GM18505 (cell line): ENCODE data around the gene KCTD2.
"Not testable (repeated sequence)": the region's sequence is repeated elsewhere in the genome, so short reads cannot be mapped to it uniquely, and the experiment has no call there.

Experiments
- ATAC-seq: cut with Tn5 transposase; IDR thresholded peaks from one replicate; pipeline ENCODE4 v1.9.1; 2021; ENCODE audit not compliant: unreplicated experiment
- POLR2A ChIP-seq: IDR thresholded peaks from 4 replicates; pipeline ENCODE4 v1.6.1; 2011; ENCODE audit warnings: borderline replicate concordance; ENCODE audit not compliant: insufficient read depth, insufficient read length; ENCODE audit errors: extremely low read depth

Gene KCTD2, protein sequence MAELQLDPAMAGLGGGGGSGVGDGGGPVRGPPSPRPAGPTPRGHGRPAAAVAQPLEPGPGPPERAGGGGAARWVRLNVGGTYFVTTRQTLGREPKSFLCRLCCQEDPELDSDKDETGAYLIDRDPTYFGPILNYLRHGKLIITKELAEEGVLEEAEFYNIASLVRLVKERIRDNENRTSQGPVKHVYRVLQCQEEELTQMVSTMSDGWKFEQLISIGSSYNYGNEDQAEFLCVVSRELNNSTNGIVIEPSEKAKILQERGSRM

DNA sequence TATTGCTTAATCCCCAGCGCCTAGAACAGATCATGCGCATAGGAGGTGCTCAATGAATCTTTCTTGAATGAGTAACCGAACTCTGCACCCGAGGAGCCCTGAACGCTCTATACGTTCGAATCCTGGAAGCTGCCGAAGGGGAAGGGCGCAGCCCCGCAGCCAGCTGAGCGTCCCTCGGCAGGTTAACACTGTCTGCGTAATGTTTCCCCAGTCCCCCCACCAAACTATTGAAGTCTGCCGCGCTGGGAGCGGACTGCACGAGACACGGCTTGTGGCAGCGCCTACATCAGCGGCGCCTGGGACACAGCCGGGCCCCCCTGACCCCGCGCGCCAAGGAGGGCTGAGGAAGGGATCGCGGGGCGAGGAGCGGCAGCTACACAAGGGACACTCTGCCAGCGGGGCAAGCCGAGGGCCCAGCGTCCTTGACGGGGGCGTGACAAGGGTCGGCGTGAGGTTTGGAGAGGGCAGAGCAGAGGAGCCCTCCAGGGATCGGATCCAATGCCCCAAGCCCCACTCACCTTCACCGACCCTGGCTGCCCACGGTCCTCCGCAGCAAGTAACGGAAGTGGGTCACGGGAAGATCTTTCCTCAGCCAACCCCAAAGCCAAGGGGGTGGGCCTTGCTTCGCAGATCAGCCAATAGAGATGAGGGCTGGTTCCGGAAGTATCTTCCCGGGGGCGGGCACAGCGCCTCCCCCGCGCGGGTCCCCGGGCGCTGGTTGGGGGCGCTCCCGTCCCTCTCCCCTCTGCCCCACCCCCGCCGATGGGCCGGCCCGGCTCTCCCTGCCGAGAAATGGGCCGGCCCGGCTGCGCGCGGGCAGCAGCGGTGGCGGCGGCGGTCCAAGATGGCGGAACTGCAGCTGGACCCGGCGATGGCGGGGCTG, at the start of gene KCTD2, which contains the start of gene ATP5PD:
KCTD2 (plus strand) TSS at position 819 of the 883 bp plus-strand sequence; CDS start at position 845, 26 bp downstream.
ATP5PD (minus strand) TSS at position 563 of the 883 bp plus-strand sequence. CDS start 4,319 bp downstream, outside the sequence.
- peak; percentile 91 for TF ChIP-seq POLR2A
- ATAC-seq: peak; percentile 92

DNA sequence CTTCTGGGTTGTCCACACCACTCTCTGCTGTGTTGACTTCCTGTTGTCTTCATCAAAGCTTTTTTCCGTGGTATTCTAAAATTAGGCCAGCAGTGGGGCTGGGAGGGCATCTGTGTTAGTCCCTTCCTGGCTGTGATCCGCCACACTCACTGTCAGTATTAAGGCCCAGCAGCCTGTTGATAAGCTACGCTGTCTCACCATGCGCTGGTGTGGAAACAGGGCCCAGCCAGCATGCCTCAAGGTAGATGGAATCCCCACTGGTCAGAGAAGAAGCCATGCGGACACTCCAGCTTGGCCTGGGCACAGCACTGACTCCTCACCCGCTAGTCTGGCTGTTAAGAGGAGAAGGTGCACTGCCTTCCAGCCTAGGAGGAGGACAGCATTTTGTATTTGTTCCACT, 48.2 kb upstream of the KCTD2 start:
- TF ChIP-seq POLR2A: no peak
- no peak for ATAC-seq

DNA sequence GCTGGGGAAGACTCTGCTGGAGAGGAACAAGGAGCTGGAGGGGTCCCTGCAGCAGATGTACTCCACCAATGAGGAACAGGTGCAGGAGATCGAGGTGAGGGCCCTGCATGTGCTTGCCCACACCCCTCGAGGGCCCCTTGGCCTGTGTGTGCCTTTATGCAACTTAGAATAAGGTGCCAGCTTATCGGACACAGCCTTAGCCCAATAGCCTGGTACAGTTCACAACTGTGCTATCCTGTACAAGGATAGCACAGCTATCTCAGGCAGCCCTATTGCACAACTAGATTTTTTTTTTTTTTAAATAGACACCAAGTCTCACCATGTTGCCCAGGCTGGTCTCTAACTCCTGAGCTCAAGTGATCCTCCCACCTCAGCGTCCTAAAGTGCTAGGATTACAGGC, 47.5 kb upstream of the KCTD2 start:
- TF ChIP-seq POLR2A: no peak
- ATAC-seq: no peak

DNA sequence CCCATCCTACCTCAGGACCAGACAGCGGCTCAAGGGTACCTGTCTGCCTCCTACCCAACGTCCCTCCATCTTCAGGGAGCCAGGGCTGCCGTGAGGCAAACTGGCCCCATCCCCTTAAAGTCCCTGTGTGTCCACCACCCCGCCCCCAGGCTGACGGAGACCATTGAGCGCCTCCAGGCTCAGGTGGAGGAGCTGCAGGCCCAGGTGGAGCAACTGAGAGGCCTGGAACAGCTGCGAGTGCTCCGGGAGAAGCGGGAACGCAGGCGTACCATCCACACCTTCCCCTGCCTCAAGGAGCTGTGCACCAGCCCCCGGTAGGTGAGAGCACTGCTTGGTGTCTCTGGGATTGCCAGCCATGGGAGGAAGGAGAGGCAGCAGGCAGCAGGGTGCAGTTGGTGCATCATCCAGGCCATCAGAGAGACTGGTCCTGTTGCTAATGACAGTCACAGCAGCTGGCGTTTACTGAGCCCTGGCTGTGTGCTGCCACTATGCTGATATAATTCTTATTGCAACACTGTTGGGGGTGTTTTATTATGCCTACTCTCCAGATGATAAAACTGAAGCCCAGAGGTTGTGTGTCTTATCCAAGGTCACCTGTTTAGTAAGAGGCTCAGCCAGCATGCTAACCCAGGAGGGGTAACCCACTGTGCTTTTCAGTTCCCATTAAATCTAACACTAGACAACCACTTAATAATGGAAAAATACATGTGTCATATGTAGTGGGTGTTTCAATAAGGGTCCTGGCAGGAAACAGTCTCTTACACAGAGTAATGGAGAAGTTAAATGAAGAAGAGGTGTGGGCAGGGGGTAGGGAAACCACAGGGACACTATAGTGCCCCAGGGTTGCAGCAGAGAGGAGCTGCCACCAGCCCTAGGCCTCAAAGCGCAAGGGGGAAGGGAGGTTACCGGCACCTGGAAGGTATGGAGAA, 44.8 kb upstream of the KCTD2 start:
- ATAC-seq: no peak

DNA sequence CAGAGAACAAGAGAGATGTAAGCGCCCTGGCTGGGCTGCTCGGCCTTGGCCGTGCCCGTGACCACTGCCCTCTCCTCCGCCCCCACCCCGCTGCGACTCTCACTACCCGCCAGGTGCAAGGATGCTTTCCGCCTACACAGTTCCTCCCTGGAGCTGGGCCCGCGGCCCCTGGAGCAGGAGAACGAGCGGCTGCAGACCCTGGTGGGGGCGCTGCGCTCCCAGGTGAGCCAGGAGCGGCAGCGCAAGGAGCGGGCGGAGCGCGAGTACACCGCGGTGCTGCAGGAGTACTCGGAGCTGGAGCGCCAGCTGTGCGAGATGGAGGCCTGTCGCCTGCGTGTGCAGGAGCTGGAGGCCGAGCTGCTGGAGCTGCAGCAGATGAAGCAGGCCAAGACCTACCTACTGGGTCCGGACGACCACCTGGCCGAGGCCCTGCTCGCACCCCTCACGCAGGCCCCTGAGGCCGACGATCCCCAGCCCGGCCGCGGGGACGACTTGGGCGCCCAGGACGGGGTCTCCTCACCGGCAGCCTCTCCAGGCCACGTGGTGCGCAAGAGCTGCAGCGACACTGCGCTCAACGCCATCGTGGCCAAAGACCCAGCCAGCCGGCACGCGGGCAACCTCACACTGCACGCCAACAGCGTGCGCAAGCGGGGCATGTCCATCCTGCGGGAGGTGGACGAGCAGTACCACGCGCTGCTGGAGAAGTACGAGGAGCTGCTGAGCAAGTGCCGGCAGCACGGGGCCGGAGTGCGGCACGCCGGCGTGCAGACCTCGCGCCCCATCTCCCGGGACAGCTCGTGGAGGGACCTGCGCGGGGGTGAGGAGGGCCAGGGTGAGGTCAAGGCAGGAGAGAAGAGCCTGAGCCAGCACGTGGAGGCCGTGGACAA, 43.7 kb upstream of the KCTD2 start:
- no peak for TF ChIP-seq POLR2A
- no peak for ATAC-seq

More for the DNA sequence above, 44.8 kb upstream of the KCTD2 start:
- TF ChIP-seq POLR2A: no peak

DNA sequence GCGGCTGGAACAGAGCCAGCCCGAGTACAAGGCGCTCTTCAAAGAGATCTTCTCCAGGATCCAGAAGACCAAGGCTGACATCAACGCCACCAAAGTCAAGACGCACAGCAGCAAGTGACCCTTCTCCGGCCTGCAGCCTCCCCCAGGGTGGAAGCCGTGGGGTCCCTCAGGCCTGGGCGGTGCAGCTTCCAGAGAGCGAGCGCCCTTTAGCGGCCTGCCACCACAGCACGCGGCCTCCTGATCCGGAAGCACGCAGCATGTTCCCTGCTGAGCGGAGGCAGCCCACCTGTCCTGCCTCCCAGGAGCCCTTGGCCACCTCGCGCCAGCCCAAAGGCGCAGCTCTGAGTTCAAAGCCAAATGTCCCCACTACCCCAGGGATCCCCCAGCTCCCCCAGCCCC, 43.1 kb upstream of the KCTD2 start:
- TF ChIP-seq POLR2A: no peak
- ATAC-seq: no peak

DNA sequence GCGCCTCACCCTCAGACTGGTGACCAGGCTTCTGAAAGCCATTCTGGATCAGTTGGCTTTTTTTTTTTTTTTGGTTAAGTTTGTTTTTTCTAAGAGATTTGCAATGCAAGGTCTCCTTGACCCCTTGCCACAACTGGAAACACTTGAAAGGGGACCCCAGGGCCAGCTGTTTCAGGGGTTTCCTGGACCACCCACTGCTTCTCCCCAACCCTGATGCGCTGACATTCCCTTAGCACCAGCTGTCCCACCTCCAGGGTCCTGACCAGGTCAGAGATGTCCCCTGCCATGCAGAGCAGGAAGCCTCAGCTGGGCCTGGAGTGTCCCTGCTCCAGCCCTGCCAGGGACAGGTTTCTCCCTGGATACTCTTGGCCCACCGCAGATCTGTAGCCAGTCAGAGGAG, 42.7 kb upstream of the KCTD2 start:
- no peak for TF ChIP-seq POLR2A
- no peak for ATAC-seq

DNA sequence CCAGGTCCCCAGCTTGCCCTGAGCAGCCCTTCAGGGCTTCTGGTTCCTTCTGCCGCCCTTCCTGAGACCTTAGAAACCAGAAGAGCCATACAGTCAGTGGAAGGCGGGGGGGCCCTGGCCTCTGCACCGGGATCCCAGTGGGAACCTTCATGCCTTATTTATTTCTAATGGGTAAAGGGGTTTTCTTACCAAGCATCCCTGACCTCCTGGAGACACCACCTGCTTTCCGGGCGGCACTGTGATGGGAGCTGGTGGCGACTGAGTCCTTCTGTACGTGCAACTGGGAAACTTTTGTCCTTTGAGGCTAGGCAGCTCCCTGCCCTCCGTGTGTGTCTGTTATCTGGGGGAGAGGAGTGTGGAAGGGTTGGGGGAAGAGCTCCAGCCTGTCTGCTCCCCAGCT, 41.7 kb upstream of the KCTD2 start:
- no peak for ATAC-seq
- no peak for TF ChIP-seq POLR2A

DNA sequence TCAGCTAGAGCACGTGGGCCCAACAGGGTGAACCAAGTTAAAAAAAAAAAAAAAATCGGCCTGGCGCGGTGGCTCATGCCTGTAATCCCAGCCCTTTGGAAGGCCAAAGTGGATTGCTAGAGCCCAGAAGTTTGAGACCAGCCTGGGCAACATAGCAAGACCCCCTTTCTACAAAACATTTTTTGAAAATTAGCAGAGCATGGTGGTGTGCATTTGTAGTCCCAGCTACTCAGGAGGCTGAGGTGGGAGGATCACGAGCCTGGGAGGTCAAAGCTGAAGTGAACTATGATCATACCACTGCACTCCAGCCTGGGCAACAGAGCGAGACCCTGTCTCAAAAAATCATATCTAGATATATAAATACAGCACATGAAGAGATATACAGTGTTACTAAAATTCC, 40.9 kb upstream of the KCTD2 start:
- ATAC-seq: not testable (repeated sequence)

DNA sequence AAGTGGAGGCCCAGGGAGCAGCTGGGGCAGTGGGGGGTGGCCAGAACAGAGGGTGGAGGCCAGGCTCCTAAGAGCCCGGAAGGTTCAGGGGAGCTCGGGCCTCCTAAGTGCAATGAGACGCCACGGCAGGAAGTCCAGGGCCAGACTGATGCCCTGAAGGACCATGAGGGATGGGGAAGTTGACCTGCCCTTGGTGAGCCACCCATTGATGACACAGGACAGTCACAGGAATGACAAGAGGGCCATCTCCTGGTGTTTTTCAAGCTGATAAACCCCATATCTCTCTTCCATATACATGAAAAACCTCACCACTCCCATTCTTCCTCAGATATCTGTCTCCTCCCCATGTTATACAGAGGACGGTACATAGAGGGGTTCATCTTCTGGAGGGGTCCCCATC, 40.4 kb upstream of the KCTD2 start:
- no peak for TF ChIP-seq POLR2A
- ATAC-seq: no peak

DNA sequence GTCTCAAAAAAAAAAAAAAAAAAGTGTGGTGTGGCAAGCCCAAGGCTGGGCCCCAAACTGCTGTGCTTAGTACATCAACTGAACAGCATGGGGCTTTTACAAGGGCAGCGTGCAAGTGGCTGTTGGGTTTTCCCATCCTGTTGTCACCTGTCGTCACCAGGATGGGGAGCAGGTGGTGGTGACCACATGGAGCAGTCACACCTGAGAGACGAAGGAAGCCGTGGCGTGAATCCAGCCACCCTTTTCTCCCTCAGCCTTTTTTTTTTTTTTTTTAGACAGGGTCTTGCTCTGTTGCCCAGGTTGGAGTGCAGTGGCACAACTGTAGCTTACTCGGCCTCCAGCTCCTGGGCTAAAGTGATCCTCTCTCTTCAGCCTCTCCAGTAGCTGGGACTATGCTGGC, 38.7 kb upstream of the KCTD2 start:
- no peak for TF ChIP-seq POLR2A
- no peak for ATAC-seq

DNA sequence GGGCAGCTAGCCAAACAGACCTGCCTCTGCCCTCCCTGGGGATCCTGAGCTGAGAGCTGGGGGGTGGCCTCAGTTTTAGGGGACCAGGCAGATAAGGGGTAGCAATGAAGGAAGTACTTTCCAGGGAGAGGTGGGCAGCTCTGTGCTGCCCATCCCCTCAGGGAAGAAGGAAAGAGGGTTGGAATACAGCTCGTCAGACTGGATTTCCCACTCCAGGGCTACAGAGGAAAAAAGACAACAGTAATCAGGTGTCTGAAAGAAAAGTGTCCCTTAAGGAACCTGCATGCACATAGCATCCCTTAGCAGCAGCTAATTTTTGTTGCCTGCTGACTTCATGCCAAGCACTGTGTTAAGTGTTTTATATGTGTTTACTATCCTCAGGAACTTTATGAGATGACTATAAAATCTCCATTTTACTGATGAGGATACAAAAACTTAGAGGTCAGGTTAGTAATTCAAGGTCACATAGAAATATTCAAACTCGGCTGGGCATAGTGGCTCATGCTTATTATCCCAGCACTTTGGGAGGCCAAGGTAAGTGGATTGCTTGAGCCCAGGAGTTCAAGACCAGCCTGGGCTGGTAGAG, 37.8 kb upstream of the KCTD2 start:
- no peak for ATAC-seq
- TF ChIP-seq POLR2A: no peak
